Measurements from ENCODE around the gene RNF183.

Gene RNF183

DNA sequence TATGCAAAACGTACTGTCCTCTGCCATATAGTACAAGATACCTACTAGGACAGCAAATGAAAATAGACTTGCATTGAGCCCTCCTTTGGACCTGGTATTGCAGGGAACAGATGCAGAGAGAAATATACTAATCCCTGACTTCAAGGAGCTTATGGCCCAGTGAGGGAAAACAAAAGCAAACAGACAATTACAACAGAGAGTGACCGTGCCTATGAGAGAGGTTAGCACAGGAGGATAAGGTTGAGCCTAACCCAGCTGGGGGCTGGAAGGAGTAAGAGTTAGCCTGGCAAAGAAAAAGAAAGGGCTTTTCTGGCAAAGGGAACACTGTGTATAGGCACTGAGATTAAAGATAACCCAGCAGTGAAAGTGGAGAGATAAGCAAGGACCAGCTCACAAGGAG is 33.3 kb downstream of the RNF183 start:
- peaks cover 17 to 71% of the 10 kb centered on the region in 2 experiments for H3K36me3 ChIP-seq (ENCODE audit: control insufficient read depth in 2 of 2, insufficient read depth in 1 of 2, low read length in 2 of 2)

DNA sequence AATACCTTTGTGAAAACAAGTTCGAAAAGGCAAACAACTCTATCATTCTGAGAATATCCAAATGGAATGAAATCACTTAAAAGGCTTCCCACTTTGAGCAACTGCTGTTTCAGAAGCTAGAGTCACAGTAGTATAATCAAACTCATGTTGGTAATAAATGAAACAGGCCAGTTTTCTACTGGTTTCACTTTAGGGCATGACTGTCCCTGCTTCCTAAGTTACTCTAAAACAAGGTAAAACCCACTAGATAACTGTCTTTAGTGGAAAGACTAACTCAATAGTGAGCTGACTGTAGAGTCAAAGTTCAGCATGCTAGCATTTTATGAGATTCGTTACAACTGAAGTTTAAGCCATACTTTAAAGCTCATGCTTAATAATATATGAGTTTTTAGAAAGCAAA is 33.8 kb downstream of the RNF183 start:
- POLR2A ChIA-PET: interaction anchor here (1.0 kb wide), 1 partner anchor 141 kb away, joined by 3 read pairs; the partner anchor contains the start of genes C9orf43 and POLE3
- Histone ChIP-seq H3K36me3 (ENCODE audit: control insufficient read depth in 2 of 2, insufficient read depth in 1 of 2, low read length in 2 of 2) (peaks cover 17 to 73% of the 10 kb centered on the region in 2 experiments), H3K4me3 (ENCODE audit: low read depth, low read length) (no peak overlapping the region), H3K4me1 (ENCODE audit: control insufficient read depth, insufficient read depth, low read length) (0 out of 2 replicates have a peak, but pooled peaks cover 3% of the 10 kb centered on the region), H3K27ac (ENCODE audit: extremely low read depth, low read depth, low read length) (no peak overlapping the region), H3K9me3 (ENCODE audit: control insufficient read depth, insufficient read depth, low read depth, low read length) (no peaks in the 10 kb centered on the region)
- TF ChIP-seq KLF10 (tag by site-specific recombination; IDR thresholded peaks at IDR 0.05) (no peak), ZNF473 (tag by site-specific recombination; IDR thresholded peaks at IDR 0.05) (no peak)
- CTCF ChIA-PET: interaction anchor here (0.9 to 1.2 kb wide), 3 partner anchors 42 to 386 kb away, joined by 3 to 6 read pairs (median 5); no protein-coding TSS in a partner anchor

More for the DNA sequence above, 33.3 kb downstream of the RNF183 start:
- CTCF ChIA-PET: interaction anchor here (0.5 to 1.2 kb wide), 4 partner anchors 42 to 385 kb away, joined by 3 to 6 read pairs (median 4); no protein-coding TSS in a partner anchor
- POLR2A ChIA-PET: interaction anchor here (1.0 kb wide), 1 partner anchor 140 kb away, joined by 3 read pairs; the partner anchor contains the start of genes C9orf43 and POLE3
- Histone ChIP-seq H3K4me3 (ENCODE audit: low read depth, low read length) (no peak overlapping the region), H3K4me1 (ENCODE audit: control insufficient read depth, insufficient read depth, low read length) (0 out of 2 replicates have a peak, but pooled peaks cover 3% of the 10 kb centered on the region), H3K9me3 (ENCODE audit: control insufficient read depth, insufficient read depth, low read depth, low read length) (no peaks in the 10 kb centered on the region), H3K27ac (ENCODE audit: extremely low read depth, low read depth, low read length) (no peak overlapping the region)
- TF ChIP-seq, protein P1, sequence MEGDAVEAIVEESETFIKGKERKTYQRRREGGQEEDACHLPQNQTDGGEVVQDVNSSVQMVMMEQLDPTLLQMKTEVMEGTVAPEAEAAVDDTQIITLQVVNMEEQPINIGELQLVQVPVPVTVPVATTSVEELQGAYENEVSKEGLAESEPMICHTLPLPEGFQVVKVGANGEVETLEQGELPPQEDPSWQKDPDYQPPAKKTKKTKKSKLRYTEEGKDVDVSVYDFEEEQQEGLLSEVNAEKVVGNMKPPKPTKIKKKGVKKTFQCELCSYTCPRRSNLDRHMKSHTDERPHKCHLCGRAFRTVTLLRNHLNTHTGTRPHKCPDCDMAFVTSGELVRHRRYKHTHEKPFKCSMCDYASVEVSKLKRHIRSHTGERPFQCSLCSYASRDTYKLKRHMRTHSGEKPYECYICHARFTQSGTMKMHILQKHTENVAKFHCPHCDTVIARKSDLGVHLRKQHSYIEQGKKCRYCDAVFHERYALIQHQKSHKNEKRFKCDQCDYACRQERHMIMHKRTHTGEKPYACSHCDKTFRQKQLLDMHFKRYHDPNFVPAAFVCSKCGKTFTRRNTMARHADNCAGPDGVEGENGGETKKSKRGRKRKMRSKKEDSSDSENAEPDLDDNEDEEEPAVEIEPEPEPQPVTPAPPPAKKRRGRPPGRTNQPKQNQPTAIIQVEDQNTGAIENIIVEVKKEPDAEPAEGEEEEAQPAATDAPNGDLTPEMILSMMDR (tag by site-specific recombination; IDR thresholded peaks at IDR 0.05): no peak
- TF ChIP-seq EGR2 (tag by site-specific recombination; IDR thresholded peaks at IDR 0.05; ENCODE audit: low read depth) (no peak), MYNN (tag by site-specific recombination; IDR thresholded peaks at IDR 0.05; ENCODE audit: borderline replicate concordance) (no peak), ZNF184 (tag by site-specific recombination; IDR thresholded peaks at IDR 0.05) (no peak)

DNA sequence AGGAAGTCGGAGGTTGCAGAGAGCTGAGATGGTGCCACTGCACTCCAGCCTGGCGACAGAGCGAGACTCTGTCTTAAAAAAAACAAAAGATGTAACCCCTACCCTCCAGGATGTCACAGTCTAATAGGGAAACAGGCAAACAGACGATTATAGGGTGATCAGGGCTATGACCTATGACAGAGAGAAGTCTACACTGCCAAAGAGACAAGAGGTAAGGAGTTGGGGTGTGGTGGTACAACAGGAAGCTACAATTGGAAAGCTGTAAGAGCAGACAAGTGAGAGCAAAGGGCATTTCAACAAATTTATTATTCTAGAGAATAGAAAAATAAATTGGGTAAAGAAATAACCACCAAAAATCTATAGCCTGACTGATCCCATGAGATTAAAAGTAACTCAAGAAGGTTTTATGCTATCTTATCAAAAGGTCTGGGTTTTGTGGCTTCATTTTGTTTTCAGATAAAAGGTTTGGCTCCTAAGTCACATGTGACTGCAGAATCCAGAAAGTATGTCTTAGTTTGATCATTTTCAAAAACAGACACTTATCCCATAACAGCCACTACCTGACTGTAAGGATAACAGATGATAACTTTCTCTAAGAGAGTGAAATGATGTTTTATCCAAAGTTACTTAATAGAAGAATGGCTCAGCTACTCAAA is 35.1 kb downstream of the RNF183 start:
- TF ChIP-seq ZNF354C (tag by site-specific recombination; IDR thresholded peaks at IDR 0.05; ENCODE audit: borderline replicate concordance, low read depth) (no peak), ZNF768 (tag by site-specific recombination; IDR thresholded peaks at IDR 0.05) (no peak), ZNF433 (tag by site-specific recombination; IDR thresholded peaks at IDR 0.05; ENCODE audit: low read depth) (no peak), ZNF140 (tag by site-specific recombination; IDR thresholded peaks at IDR 0.05) (no peak), ZNF10 (tag by site-specific recombination; IDR thresholded peaks at IDR 0.05) (no peak), ZNF221 (tag by site-specific recombination; IDR thresholded peaks at IDR 0.05; ENCODE audit: borderline replicate concordance) (no peak), ZNF423 (tag by site-specific recombination; IDR thresholded peaks at IDR 0.05) (no peak), ZNF174 (tag by site-specific recombination; IDR thresholded peaks at IDR 0.05) (no peak), HOXA7 (CRISPR knock-in tag; IDR thresholded peaks at IDR 0.05; ENCODE audit: borderline replicate concordance) (no peak), ZNF311 (tag by site-specific recombination; IDR thresholded peaks at IDR 0.05; ENCODE audit: borderline replicate concordance) (no peak)
- TF ChIP-seq, protein P2, sequence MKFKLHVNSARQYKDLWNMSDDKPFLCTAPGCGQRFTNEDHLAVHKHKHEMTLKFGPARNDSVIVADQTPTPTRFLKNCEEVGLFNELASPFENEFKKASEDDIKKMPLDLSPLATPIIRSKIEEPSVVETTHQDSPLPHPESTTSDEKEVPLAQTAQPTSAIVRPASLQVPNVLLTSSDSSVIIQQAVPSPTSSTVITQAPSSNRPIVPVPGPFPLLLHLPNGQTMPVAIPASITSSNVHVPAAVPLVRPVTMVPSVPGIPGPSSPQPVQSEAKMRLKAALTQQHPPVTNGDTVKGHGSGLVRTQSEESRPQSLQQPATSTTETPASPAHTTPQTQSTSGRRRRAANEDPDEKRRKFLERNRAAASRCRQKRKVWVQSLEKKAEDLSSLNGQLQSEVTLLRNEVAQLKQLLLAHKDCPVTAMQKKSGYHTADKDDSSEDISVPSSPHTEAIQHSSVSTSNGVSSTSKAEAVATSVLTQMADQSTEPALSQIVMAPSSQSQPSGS (tag by site-specific recombination; IDR thresholded peaks at IDR 0.05; ENCODE audit: low read depth): no peak
- TF ChIP-seq, protein P3, sequence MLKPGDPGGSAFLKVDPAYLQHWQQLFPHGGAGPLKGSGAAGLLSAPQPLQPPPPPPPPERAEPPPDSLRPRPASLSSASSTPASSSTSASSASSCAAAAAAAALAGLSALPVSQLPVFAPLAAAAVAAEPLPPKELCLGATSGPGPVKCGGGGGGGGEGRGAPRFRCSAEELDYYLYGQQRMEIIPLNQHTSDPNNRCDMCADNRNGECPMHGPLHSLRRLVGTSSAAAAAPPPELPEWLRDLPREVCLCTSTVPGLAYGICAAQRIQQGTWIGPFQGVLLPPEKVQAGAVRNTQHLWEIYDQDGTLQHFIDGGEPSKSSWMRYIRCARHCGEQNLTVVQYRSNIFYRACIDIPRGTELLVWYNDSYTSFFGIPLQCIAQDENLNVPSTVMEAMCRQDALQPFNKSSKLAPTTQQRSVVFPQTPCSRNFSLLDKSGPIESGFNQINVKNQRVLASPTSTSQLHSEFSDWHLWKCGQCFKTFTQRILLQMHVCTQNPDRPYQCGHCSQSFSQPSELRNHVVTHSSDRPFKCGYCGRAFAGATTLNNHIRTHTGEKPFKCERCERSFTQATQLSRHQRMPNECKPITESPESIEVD (tag by site-specific recombination; IDR thresholded peaks at IDR 0.05): no peak
- TF ChIP-seq, protein P4, sequence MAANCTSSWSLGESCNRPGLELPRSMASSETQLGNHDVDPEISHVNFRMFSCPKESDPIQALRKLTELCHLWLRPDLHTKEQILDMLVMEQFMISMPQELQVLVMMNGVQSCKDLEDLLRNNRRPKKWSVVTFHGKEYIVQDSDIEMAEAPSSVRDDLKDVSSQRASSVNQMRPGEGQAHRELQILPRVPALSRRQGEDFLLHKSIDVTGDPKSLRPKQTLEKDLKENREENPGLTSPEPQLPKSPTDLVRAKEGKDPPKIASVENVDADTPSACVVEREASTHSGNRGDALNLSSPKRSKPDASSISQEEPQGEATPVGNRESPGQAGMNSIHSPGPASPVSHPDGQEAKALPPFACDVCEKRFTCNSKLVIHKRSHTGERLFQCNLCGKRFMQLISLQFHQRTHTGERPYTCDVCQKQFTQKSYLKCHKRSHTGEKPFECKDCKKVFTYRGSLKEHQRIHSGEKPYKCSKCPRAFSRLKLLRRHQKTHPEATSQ (tag by site-specific recombination; IDR thresholded peaks at IDR 0.05): no peak
- H3K27ac ChIP-seq (ENCODE audit: extremely low read depth, low read depth, low read length): no peak overlapping the region
- POLR2A ChIA-PET: no interaction called here
- H3K9me3 ChIP-seq (ENCODE audit: control insufficient read depth, insufficient read depth, low read depth, low read length): no peaks in the 10 kb centered on the region
- CTCF ChIA-PET: interaction anchor here (0.6 to 0.7 kb wide), 2 partner anchors 61 to 285 kb away, joined by 3 to 4 read pairs; no protein-coding TSS in a partner anchor
- H3K4me1 ChIP-seq (ENCODE audit: control insufficient read depth, insufficient read depth, low read length): no peaks in the 10 kb centered on the region
- peaks cover 17 to 68% of the 10 kb centered on the region in 2 experiments for H3K36me3 ChIP-seq (ENCODE audit: control insufficient read depth in 2 of 2, insufficient read depth in 1 of 2, low read length in 2 of 2)
- H3K4me3 ChIP-seq (ENCODE audit: low read depth, low read length): no peak overlapping the region

All from HEK293 (cell line).